MM.1S (cell line): ENCODE data around the gene ZBTB39.

Experiments used
- DNase-seq: peaks from one replicate; pipeline ENCODE4 v3.0.0-alpha.2; 2015
- H2AFZ ChIP-seq: fragments of 300-600 bp; sonication (generic); 2 replicates; pipeline ENCODE4 v1.6.0; 2016; ENCODE audit warnings: antibody characterized with exemption, low read length
- H3F3A ChIP-seq: fragments of 300-600 bp; sonication (generic); 2 replicates; pipeline ENCODE4 v1.6.1; 2016; ENCODE audit warnings: mild to moderate bottlenecking, antibody characterized with exemption, low read length, moderate library complexity, mixed read lengths; ENCODE audit not compliant: insufficient read depth
- H3K27ac ChIP-seq: fragments of 300-600 bp; sonication (generic); 2 replicates; pipeline ENCODE4 v1.5.1; 2016; ENCODE audit warnings: mild to moderate bottlenecking, low read length
- H3K27me3 ChIP-seq: fragments of 300-600 bp; sonication (generic); replicated peaks from 2 replicates; pipeline ENCODE4 v1.6.0; 2016; ENCODE audit warnings: low read length; ENCODE audit not compliant: insufficient read depth
- H3K36me3 ChIP-seq: fragments of 300-600 bp; sonication (generic); replicated peaks from 2 replicates; pipeline ENCODE4 v1.6.1; 2016; ENCODE audit warnings: mild to moderate bottlenecking, low read length, mixed read lengths; ENCODE audit not compliant: insufficient read depth
- H3K4me1 ChIP-seq: fragments of 300-600 bp; sonication (generic); 2 replicates; pipeline ENCODE4 v1.6.1; 2016; ENCODE audit warnings: low read length, mixed read lengths
- H3K4me2 ChIP-seq: fragments of 300-600 bp; sonication (generic); 2 replicates; pipeline ENCODE4 v1.6.0; 2016; ENCODE audit warnings: low read depth, low read length
- H3K4me3 ChIP-seq: fragments of 300-600 bp; sonication (generic); 2 replicates; pipeline ENCODE4 v1.5.1; 2016; ENCODE audit warnings: low read length, mixed read lengths
- H3K79me2 ChIP-seq: fragments of 300-600 bp; sonication (generic); 2 replicates; pipeline ENCODE4 v1.6.1; 2016; ENCODE audit warnings: mixed run types, low read length, mixed read lengths
- H3K9ac ChIP-seq: fragments of 300-600 bp; sonication (generic); 2 replicates; pipeline ENCODE4 v1.6.1; 2016; ENCODE audit warnings: low read length, mixed read lengths
- H3K9me2 ChIP-seq: fragments of 300-600 bp; sonication (generic); replicated peaks from 2 replicates; pipeline ENCODE4 v1.6.1; 2016; ENCODE audit warnings: mild to moderate bottlenecking, low read length, mixed read lengths; ENCODE audit not compliant: insufficient read depth
- H3K9me3 ChIP-seq: fragments of 300-600 bp; sonication (generic); replicated peaks from 2 replicates; pipeline ENCODE4 v1.6.1; 2016; ENCODE audit warnings: mild to moderate bottlenecking, low read length, mixed read lengths; ENCODE audit not compliant: insufficient read depth
- H4K20me1 ChIP-seq: fragments of 300-600 bp; sonication (generic); 2 replicates; pipeline ENCODE4 v1.6.1; 2016; ENCODE audit warnings: mild to moderate bottlenecking, low read length, moderate library complexity, mixed read lengths; ENCODE audit not compliant: insufficient read depth
- CTCF ChIP-seq: fragments of 300-600 bp; sonication (generic); IDR thresholded peaks from 2 replicates; pipeline ENCODE4 v1.5.1; 2016; ENCODE audit warnings: antibody characterized with exemption, low read length, mixed read lengths
- EZH2 ChIP-seq: fragments of 300-600 bp; sonication (generic); optimal IDR thresholded peaks from 2 replicates; pipeline ENCODE3; 2017; ENCODE audit warnings: low read depth, mild to moderate bottlenecking, antibody characterized with exemption, low read length, mixed read lengths
- EZH2phosphoT487 ChIP-seq: fragments of 300-600 bp; sonication (generic); IDR thresholded peaks from 2 replicates; pipeline ENCODE4 v1.6.1; 2018; ENCODE audit warnings: antibody characterized with exemption, low read length

Gene ZBTB39

DNA sequence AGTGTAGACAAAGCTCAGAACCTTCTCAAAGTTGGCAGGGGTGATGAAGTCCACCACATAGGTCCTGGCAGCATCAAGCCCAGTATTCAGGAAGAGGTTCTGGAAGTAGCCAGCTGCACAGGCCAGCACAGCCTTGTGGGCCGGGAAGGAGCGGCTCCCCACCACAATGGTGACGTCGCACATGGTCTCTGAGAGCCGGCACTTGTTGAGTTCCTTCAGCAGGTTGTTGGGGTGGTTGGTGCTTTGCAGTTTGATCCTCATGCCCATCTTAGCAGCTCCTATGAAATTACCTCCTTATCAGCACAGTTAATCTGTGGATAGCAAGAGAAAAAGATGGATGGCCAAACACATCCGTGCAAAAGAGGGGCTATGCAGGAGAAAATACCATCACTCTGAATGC, 1.7 kb downstream of the ZBTB39 start:
- peaks cover 5% of the 10 kb centered on the region; the same call in 1 of the 2 replicates for H3K36me3 ChIP-seq
- peak overlapping the region; percentile 90; the same call in 1 of the 2 replicates for H3K4me2 ChIP-seq
- H3K9me3 ChIP-seq = no peaks in the 10 kb centered on the region
- peaks cover 8% of the 10 kb centered on the region for H3K4me1 ChIP-seq
- H4K20me1 ChIP-seq = no peaks in the 10 kb centered on the region
- H3F3A ChIP-seq = no peaks in the 10 kb centered on the region
- H3K27me3 ChIP-seq = no peaks in the 10 kb centered on the region
- no peak overlapping the region for H3K27ac ChIP-seq
- DNase-seq = no peak
- TF ChIP-seq CTCF (no peak), EZH2 (no peak), EZH2phosphoT487 (no peak)
- no peaks in the 10 kb centered on the region for H3K9me2 ChIP-seq
- no peak overlapping the region for H3K4me3 ChIP-seq
- H2AFZ ChIP-seq = no peak overlapping the region
- no peak overlapping the region for H3K9ac ChIP-seq
- peaks cover 55% of the 10 kb centered on the region for H3K79me2 ChIP-seq

- Histone ChIP-seq H3K27ac (no peak overlapping the region), H3K4me3 (no peak overlapping the region), H3K27me3 (no peaks in the 10 kb centered on the region), H3K4me2 (no peak overlapping the region), H3K9me2 (no peaks in the 10 kb centered on the region), H4K20me1 (no peaks in the 10 kb centered on the region), H3K4me1 (peaks cover 19% of the 10 kb centered on the region), H3K79me2 (peaks cover 64% of the 10 kb centered on the region), H3K36me3 (peaks cover 5% of the 10 kb centered on the region; the same call in 1 of the 2 replicates), H3K9me3 (no peaks in the 10 kb centered on the region), H3F3A (peaks cover 3% of the 10 kb centered on the region; the same call in 1 of the 2 replicates), H2AFZ (no peak overlapping the region), H3K9ac (no peak overlapping the region)
- DNase-seq = no peak
- no peak for TF ChIP-seq EZH2phosphoT487
- no peak for TF ChIP-seq CTCF
These were observed 3.0 kb downstream of the ZBTB39 start for GRCh38 chr12:57003395-57003794.

GRCh38 chr12:57001448-57001906, 4.9 kb downstream of the ZBTB39 start:
- H3K79me2 ChIP-seq = peaks cover 70% of the 10 kb centered on the region
- H4K20me1 ChIP-seq = no peaks in the 10 kb centered on the region
- no peak overlapping the region for H2AFZ ChIP-seq
- no peaks in the 10 kb centered on the region for H3K9me2 ChIP-seq
- TF ChIP-seq CTCF (peak; percentile 81), EZH2phosphoT487 (no peak)
- H3K4me2 ChIP-seq = no peak overlapping the region
- peak; percentile 58 for DNase-seq
- peaks cover 22% of the 10 kb centered on the region for H3K4me1 ChIP-seq
- no peaks in the 10 kb centered on the region for H3K27me3 ChIP-seq
- H3K4me3 ChIP-seq = no peak overlapping the region
- peaks cover 5% of the 10 kb centered on the region; the same call in 1 of the 2 replicates for H3K36me3 ChIP-seq
- no peak overlapping the region for H3K27ac ChIP-seq
- no peak overlapping the region for H3K9ac ChIP-seq
- H3F3A ChIP-seq = peaks cover 3% of the 10 kb centered on the region; the same call in 1 of the 2 replicates
- no peaks in the 10 kb centered on the region for H3K9me3 ChIP-seq
